HCT116 (cell line): ENCODE measurements around the gene DZIP1L.

Experiments
- ELF1 ChIP-seq: IDR thresholded peaks from 2 replicates; pipeline ENCODE4 v1.6.1; 2012; ENCODE audit warnings: low read depth, borderline replicate concordance
- EZH2 ChIP-seq: fragments of 200-600 bp; sonication (generic); IDR thresholded peaks from 2 replicates; pipeline ENCODE4 v1.6.1; 2017; ENCODE audit warnings: antibody characterized with exemption, mixed run types
- EZH2phosphoT487 ChIP-seq: fragments of 200-600 bp; IDR thresholded peaks from 2 replicates; pipeline ENCODE4 v1.6.1; 2018; ENCODE audit warnings: antibody characterized with exemption, borderline replicate concordance
- POLR2A ChIP-seq: IDR thresholded peaks from 2 replicates; pipeline ENCODE4 v1.7.0; 2011; ENCODE audit warnings: borderline replicate concordance; ENCODE audit not compliant: insufficient read depth, insufficient read length; ENCODE audit errors: extremely low read depth
- POLR2AphosphoS5 ChIP-seq: IDR thresholded peaks from 2 replicates; pipeline ENCODE4 v1.6.1; 2011; ENCODE audit warnings: mild to moderate bottlenecking, low read depth, low read length, moderate library complexity
- TCF7L2 ChIP-seq: IDR thresholded peaks from 2 replicates; pipeline ENCODE4 v1.7.0; 2011; ENCODE audit warnings: borderline replicate concordance, inconsistent platforms; ENCODE audit not compliant: insufficient read depth, insufficient read length; ENCODE audit errors: extremely low read depth
- ZFX ChIP-seq: fragments of 450-650 bp; IDR thresholded peaks from 2 replicates; pipeline ENCODE4 v1.6.1; 2017
- TF ChIP-seq, protein P1 (sequence below), 3 experiments: fragments of 200-600 bp in 1 of 3; sonication (generic) in 1 of 3; IDR thresholded peaks in 2 of 3; conservative IDR thresholded peaks in 1 of 3; 2 replicates each; pipeline ENCODE4 v1.5.1; 2012 to 2017; ENCODE audit warnings: low read depth in 2 of 3, low read length in 2 of 3, antibody characterized with exemption in 1 of 3, borderline replicate concordance in 1 of 3, control low read depth in 1 of 3, mild to moderate bottlenecking in 1 of 3, mixed read lengths in 1 of 3, mixed run types in 1 of 3, moderate library complexity in 1 of 3; ENCODE audit not compliant: insufficient read depth in 1 of 3
- TF ChIP-seq, protein P2 (sequence below): IDR thresholded peaks from 2 replicates; pipeline ENCODE4 v1.6.1; 2012; ENCODE audit warnings: low read depth

DNA sequence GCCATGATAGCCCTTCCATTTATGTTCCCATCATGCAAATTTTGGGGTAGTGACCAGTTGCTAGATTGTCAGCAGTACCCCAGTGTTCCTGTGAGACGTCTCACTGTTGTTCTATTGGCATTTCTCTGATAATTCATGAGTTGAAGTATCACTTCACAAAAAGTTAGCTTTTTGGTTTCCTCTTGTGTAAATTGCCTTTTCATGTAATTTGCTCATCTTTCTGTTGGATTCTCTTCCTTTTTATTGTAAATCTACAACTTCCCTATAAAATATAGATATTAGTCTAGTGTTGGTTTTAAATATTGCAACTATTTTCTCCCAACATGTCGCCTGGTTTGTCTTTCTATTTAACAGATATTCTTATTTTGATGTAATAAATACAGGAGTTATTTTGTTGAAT lies 24.3 kb upstream of the DZIP1L start:
- TF ChIP-seq, protein P1, sequence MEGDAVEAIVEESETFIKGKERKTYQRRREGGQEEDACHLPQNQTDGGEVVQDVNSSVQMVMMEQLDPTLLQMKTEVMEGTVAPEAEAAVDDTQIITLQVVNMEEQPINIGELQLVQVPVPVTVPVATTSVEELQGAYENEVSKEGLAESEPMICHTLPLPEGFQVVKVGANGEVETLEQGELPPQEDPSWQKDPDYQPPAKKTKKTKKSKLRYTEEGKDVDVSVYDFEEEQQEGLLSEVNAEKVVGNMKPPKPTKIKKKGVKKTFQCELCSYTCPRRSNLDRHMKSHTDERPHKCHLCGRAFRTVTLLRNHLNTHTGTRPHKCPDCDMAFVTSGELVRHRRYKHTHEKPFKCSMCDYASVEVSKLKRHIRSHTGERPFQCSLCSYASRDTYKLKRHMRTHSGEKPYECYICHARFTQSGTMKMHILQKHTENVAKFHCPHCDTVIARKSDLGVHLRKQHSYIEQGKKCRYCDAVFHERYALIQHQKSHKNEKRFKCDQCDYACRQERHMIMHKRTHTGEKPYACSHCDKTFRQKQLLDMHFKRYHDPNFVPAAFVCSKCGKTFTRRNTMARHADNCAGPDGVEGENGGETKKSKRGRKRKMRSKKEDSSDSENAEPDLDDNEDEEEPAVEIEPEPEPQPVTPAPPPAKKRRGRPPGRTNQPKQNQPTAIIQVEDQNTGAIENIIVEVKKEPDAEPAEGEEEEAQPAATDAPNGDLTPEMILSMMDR (IDR thresholded peaks at IDR 0.05 in 2 of 3, conservative IDR thresholded peaks at IDR 0.05 in 1 of 3; ENCODE audit: borderline replicate concordance in 1 of 3, insufficient read depth in 1 of 3, low read depth in 2 of 3, low read length in 2 of 3), result no peak
- no peak for TF ChIP-seq POLR2A
- TF ChIP-seq TCF7L2, result no peak
- no peak for TF ChIP-seq ELF1
- TF ChIP-seq EZH2, result no peak
- TF ChIP-seq, protein P2, sequence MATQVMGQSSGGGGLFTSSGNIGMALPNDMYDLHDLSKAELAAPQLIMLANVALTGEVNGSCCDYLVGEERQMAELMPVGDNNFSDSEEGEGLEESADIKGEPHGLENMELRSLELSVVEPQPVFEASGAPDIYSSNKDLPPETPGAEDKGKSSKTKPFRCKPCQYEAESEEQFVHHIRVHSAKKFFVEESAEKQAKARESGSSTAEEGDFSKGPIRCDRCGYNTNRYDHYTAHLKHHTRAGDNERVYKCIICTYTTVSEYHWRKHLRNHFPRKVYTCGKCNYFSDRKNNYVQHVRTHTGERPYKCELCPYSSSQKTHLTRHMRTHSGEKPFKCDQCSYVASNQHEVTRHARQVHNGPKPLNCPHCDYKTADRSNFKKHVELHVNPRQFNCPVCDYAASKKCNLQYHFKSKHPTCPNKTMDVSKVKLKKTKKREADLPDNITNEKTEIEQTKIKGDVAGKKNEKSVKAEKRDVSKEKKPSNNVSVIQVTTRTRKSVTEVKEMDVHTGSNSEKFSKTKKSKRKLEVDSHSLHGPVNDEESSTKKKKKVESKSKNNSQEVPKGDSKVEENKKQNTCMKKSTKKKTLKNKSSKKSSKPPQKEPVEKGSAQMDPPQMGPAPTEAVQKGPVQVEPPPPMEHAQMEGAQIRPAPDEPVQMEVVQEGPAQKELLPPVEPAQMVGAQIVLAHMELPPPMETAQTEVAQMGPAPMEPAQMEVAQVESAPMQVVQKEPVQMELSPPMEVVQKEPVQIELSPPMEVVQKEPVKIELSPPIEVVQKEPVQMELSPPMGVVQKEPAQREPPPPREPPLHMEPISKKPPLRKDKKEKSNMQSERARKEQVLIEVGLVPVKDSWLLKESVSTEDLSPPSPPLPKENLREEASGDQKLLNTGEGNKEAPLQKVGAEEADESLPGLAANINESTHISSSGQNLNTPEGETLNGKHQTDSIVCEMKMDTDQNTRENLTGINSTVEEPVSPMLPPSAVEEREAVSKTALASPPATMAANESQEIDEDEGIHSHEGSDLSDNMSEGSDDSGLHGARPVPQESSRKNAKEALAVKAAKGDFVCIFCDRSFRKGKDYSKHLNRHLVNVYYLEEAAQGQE, result no peak
- no peak for TF ChIP-seq ZFX
- TF ChIP-seq POLR2AphosphoS5, result no peak
- TF ChIP-seq EZH2phosphoT487, result no peak
